Motor neuron (in vitro differentiated cells): Measurements from ENCODE around the gene CPT1B. TPM values are rescaled to one million over a fixed set of nuclear protein-coding genes. Genes with fewer than 3 reads are reported as not detected.

ENCODE experiments used
- ATAC-seq, 8 experiments: fragments of 200-7000 bp; cut with Tn5 transposase; replicated peaks in 6 of 8; 2 replicates each; pipeline ENCODE4 v1.8.0; 2021; ENCODE audit warnings: mild to moderate bottlenecking in 8 of 8, moderate library complexity in 8 of 8
- H3K27ac ChIP-seq, 2 donors: fragments of 250-450 bp; sonication (Bioruptor Pico); 2 replicates each; pipeline ENCODE4 v1.9.0; 2021; ENCODE audit warnings: antibody characterized with exemption in 2 of 2, mild to moderate bottlenecking in 2 of 2, moderate library complexity in 1 of 2
- H3K4me1 ChIP-seq, 2 donors: fragments of 250-450 bp; sonication (Bioruptor Pico); replicated peaks in 1 of 2; 2 replicates each; pipeline ENCODE4 v1.6.1; 2021; ENCODE audit warnings: antibody characterized with exemption in 2 of 2, mild to moderate bottlenecking in 2 of 2, moderate library complexity in 1 of 2
- H3K4me3 ChIP-seq, 5 donors: fragments of 250-450 bp; sonication (Bioruptor Pico); 2 replicates each; pipeline ENCODE4 v1.9.0; 2021; ENCODE audit warnings: antibody characterized with exemption in 5 of 5, mild to moderate bottlenecking in 5 of 5, moderate library complexity in 4 of 5
- whole genome bisulfite sequencing, 10 experiments: fragments of 450-650 bp; shearing (Covaris generic); methylation state at CpG; one replicate each; pipeline ENCODE4 v1.0.0; 2022; 5-methylcytosine and 5-hydroxymethylcytosine counted together
- in situ Hi-C, 9 experiments: fragments of 400-800 bp; cut with MboI; loops; one replicate each; pipeline ENCODE4 v1.15.0; 2021; ENCODE audit warnings: low sequenced_read_pairs in 9 of 9, low pct_unique_long_range_greater_than_20kb in 2 of 9; ENCODE audit not compliant: unreplicated experiment in 9 of 9
- total RNA-seq, 8 experiments: library from RNA; unstranded; fragments of 300-600 nt; gene quantifications; 2 replicates each; pipeline versions ENCODE4 v1.2.3 to v1.2.4, GENCODE V29; 2022

The CPT1B gene
- total RNA-seq, 8 experiments from 2014 or later = 2.8 to 17.7 (median 9.6) TPM

- WGBS, 10 experiments = 60 to 93% (median 80%) methylated on average over 1 to 5 of the region's 7 CpGs; no CpG with 5 or more reads in 5 of the 10 experiments
- no peak for ATAC-seq
- in situ Hi-C loops = no loop called here
- peaks cover 2 to 5% of the 10 kb centered on the region in 2 donors for H3K4me1 ChIP-seq
- no peak overlapping the region for H3K27ac ChIP-seq
- no peak overlapping the region for H3K4me3 ChIP-seq
Observed at GRCh38 chr22:50568626-50569025, 9.6 kb downstream of the CPT1B start.

GRCh38 chr22:50567721-50568252 lies 10.4 kb downstream of the CPT1B start:
- Histone ChIP-seq H3K4me3 (no peak overlapping the region), H3K4me1 (peaks cover 4 to 6% of the 10 kb centered on the region in 2 donors), H3K27ac (no peak overlapping the region)
- in situ Hi-C loops = no loop called here
- no peak for ATAC-seq
- WGBS, 10 experiments = 50 to 100% (median 87%) methylated on average over 1 to 7 of the region's 7 CpGs; no CpG with 5 or more reads in 4 of the 10 experiments

- WGBS, 10 experiments = 0 to 82% (median 70%) methylated on average over 1 to 6 of the region's 11 CpGs; no CpG with 5 or more reads in 4 of the 10 experiments
- no peak overlapping the region for H3K27ac ChIP-seq
- in situ Hi-C loops = no loop called here
- no peak for ATAC-seq
- H3K4me3 ChIP-seq = no peak overlapping the region
- H3K4me1 ChIP-seq = peaks cover 4 to 6% of the 10 kb centered on the region in 2 donors
Observed at GRCh38 chr22:50564289-50564688, 13.9 kb downstream of the CPT1B start.

DNA sequence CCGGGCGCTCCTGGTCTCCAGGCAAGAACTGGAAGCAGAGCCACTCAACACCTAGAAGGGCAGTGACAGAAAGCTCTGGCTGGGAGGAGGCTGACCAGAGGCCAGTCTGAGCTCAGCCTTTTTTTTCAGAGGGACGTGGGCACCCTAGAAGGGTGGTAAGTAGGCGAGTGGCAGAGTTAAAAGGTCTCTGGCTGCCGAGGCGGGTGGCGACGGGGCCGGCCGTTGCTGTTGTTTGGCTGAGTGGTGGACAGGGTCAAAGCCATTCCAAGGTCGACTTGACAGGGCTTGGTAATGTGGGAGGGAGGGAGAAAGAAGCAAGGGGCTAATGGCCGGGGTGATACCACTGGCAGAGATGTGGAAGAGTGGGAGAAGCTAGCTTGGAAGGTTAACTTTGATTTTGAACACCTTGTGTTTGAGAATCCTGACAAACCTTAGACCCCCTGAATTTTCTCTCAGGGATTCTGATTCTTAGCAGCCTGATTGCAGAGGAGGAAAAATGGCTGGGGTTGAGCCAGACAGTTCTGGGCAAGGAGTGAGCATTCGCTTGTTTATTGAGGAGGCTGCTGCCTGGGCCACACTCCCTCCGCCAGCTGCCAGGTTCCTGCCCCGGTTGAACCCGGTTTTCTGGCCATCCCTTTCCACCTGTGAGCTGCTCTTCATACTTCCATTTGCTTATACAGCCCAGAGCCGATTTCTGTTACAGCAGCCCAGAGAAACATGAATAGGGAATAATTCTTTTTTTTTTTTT lies 14.6 kb downstream of the CPT1B start:
- in situ Hi-C loops = no loop called here
- ATAC-seq = no peak

GRCh38 chr22:50562523-50563412 lies 15.5 kb downstream of the CPT1B start, which contains the start of gene SYCE3:
TSS of gene SYCE3 (minus strand) at chr22:50562919. CDS start at chr22:50556405, 6,514 bp downstream.
- 0 to 4% (median 1%) methylated on average over 1 to 11 of the region's 61 CpGs; no CpG with 5 or more reads in 4 of the 10 experiments for WGBS, 10 experiments
- Histone ChIP-seq H3K27ac (peak within 1 kb of the TSS in 1 of 2 donors; percentile 17), H3K4me3 (peak within 1 kb of the TSS; percentile 53 to 66 (median 58)), H3K4me1 (peaks cover 4 to 6% of the 10 kb centered on the region in 2 donors)
- in situ Hi-C loops = no loop called here
- ATAC-seq = peak; percentile 95 to 99 (median 97)

More for the DNA sequence above, 14.6 kb downstream of the CPT1B start:
- H3K4me3 ChIP-seq = peak overlapping the region; percentile 53 to 66 (median 58)
- H3K4me1 ChIP-seq = peaks cover 4 to 6% of the 10 kb centered on the region in 2 donors
- WGBS, 10 experiments = 5 to 100% (median 24%) methylated on average over 1 to 11 of the region's 17 CpGs; no CpG with 5 or more reads in 4 of the 10 experiments
- H3K27ac ChIP-seq = peak overlapping the region in 1 of 2 donors; percentile 17

GRCh38 chr22:50561401-50562358 lies 16.5 kb downstream of the CPT1B start:
- peaks cover 4 to 6% of the 10 kb centered on the region in 2 donors for H3K4me1 ChIP-seq
- no peak for ATAC-seq
- no peak overlapping the region for H3K27ac ChIP-seq
- no peak overlapping the region for H3K4me3 ChIP-seq
- WGBS, 10 experiments = 19 to 93% (median 70%) methylated on average over 1 to 5 of the region's 34 CpGs; no CpG with 5 or more reads in 3 of the 10 experiments
- in situ Hi-C loops = no loop called here

DNA sequence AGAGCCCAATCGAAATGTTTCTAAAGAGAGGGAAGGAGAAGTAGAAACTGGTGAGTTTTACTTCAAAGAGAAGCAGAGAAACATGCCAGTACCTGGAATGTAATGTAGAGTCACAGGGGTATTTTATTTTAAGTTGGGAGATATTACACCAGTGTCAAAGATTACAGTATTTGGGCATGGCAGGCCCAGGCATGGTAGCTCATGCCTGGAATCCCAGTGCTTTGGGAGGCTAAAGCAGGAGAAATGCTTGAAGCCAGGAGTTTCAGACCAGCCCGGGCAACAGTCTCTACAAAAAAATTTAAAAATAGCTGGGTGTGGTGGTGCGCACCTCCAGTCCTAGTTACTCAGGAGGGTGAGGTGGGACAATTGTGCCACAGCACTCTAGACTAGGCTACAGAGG lies 18.2 kb downstream of the CPT1B start:
- WGBS, 10 experiments = 11 to 90% (median 65%) methylated on average over 1 to 3 of the region's 3 CpGs
- H3K4me3 ChIP-seq = no peak overlapping the region
- H3K4me1 ChIP-seq = peaks cover 4 to 6% of the 10 kb centered on the region in 2 donors
- H3K27ac ChIP-seq = no peak overlapping the region
- ATAC-seq = no peak
- in situ Hi-C loops = no loop called here

DNA sequence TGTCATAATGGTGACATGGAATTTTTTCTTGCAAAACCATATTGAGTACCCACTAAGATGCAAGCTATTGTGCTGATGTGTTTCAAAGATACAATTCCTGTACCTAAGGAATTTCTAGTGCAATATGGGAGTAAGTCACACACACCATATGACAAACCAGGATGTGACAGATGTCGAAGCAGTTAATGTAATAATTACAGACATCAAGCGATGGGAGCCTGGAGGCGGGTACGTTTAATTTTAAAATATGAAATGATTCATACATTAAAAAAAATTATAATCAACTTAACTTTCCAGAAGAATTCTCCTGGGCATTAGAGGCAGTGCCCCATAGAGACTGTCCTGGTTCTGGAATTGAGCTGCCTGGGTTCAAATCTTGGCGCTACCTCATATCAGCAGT lies 21.5 kb downstream of the CPT1B start:
- no peak overlapping the region for H3K4me3 ChIP-seq
- H3K4me1 ChIP-seq = no peaks in the 10 kb centered on the region
- H3K27ac ChIP-seq = no peak overlapping the region
- in situ Hi-C loops = no loop called here
- ATAC-seq = peak in 1 of 8 experiments; percentile 27
- WGBS, 10 experiments = 15 to 92% (median 77%) methylated on average over 2 to 5 of the region's 5 CpGs

GRCh38 chr22:50553310-50553709 lies 24.9 kb downstream of the CPT1B start:
- in situ Hi-C loops = no loop called here
- WGBS, 10 experiments = 20 to 83% (median 53%) methylated on average over 1 to 8 of the region's 8 CpGs
- Histone ChIP-seq H3K4me1 (peaks cover 0 to 2% of the 10 kb centered on the region in 2 donors), H3K4me3 (no peak overlapping the region), H3K27ac (no peak overlapping the region)
- ATAC-seq = no peak

- H3K4me3 ChIP-seq = no peak overlapping the region
- 25 to 100% (median 81%) methylated on average over 1 to 9 of the region's 11 CpGs; no CpG with 5 or more reads in 4 of the 10 experiments for WGBS, 10 experiments
- peaks cover 0 to 12% of the 10 kb centered on the region in 2 donors for H3K4me1 ChIP-seq
- H3K27ac ChIP-seq = no peak overlapping the region
- in situ Hi-C loops = no loop called here
- ATAC-seq = no peak
Observed at GRCh38 chr22:50551160-50551752, 27.0 kb downstream of the CPT1B start.

DNA sequence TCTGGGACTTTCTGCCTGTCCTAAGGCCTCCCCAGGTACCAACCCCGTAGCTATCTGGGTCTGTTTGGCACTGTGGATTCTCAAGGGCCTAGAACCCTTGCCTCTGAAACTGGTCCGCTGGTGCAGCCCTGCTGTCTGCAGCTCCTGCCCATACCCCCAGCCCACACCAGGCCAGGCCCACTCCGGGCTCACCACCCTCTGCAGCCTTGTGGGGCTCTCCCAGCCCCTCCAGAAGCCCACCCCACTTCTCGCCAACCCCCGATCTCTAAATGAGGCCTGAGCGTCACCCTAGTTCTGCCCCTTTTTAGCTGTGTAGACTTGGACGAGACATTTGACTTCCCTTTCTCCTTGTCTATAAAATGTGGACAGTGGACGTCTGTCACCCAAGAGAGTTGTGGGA lies 27.8 kb downstream of the CPT1B start:
- H3K4me3 ChIP-seq = no peak overlapping the region
- ATAC-seq = no peak
- no peak overlapping the region for H3K27ac ChIP-seq
- WGBS, 10 experiments = 60 to 100% (median 71%) methylated on average over 1 to 4 of the region's 8 CpGs; no CpG with 5 or more reads in 6 of the 10 experiments
- peaks cover 7 to 20% of the 10 kb centered on the region in 2 donors for H3K4me1 ChIP-seq
- in situ Hi-C loops = no loop called here
